Naive B cell (primary cell): ENCODE data around the gene TAS2R16. TPM values are rescaled to one million over a fixed set of nuclear protein-coding genes. Genes with fewer than 3 reads are reported as not detected.

Experiments used
- ATAC-seq, 2 donors: fragments of 150-1000 bp; cut with Tn5 transposase; 2 replicates each; pipeline ENCODE4 v1.10.0; 2021; ENCODE audit warnings: low read depth in 2 of 2, mild to moderate bottlenecking in 2 of 2, moderate library complexity in 2 of 2
- DNase-seq: peaks from one replicate; pipeline ENCODE4 v3.0.0; 2022
- H3K27ac Mint-ChIP-seq, 6 donors: one replicate each; pipeline ENCODE4 v1.8.0; 2020 to 2022; ENCODE audit warnings: mild to moderate bottlenecking in 6 of 6, mixed read lengths in 6 of 6, moderate library complexity in 5 of 6, inconsistent platforms in 2 of 6
- H3K27me3 Mint-ChIP-seq, 3 donors: one replicate each; pipeline ENCODE4 v1.8.0; 2021 to 2022; ENCODE audit warnings: mixed read lengths in 3 of 3, mild to moderate bottlenecking in 1 of 3
- H3K36me3 Mint-ChIP-seq, 2 donors: one replicate each; pipeline ENCODE4 v1.8.0; 2020 to 2022; ENCODE audit warnings: mixed read lengths in 2 of 2, inconsistent platforms in 1 of 2, mild to moderate bottlenecking in 1 of 2
- H3K4me1 Mint-ChIP-seq, 3 donors: one replicate each; pipeline ENCODE4 v1.8.0; 2020 to 2022; ENCODE audit warnings: mixed read lengths in 3 of 3, inconsistent platforms in 1 of 3, mild to moderate bottlenecking in 1 of 3, moderate library complexity in 1 of 3
- H3K4me3 Mint-ChIP-seq, 8 donors: one replicate each; pipeline ENCODE4 v1.8.0; 2020 to 2022; ENCODE audit warnings: mild to moderate bottlenecking in 8 of 8, mixed read lengths in 8 of 8, moderate library complexity in 8 of 8, inconsistent platforms in 2 of 8
- H3K9me3 Mint-ChIP-seq, 7 donors: one replicate each; pipeline ENCODE4 v1.8.0; 2020 to 2022; ENCODE audit warnings: mixed read lengths in 7 of 7, mild to moderate bottlenecking in 5 of 7, inconsistent platforms in 2 of 7, moderate library complexity in 1 of 7
- polyA plus RNA-seq, 6 donors: library from polyadenylated mRNA; unstranded; fragments of 300-500 nt; fragmentation: Illumina TruSeq; gene quantifications; one replicate each; pipeline ENCODE4 v1.2.3, GENCODE V29; 2021; ENCODE audit warnings: low read depth in 6 of 6

The TAS2R16 gene
- polyA plus RNA-seq, 6 donors from 2014 or later, result not detected

- DNase-seq (no peak), ATAC-seq (no peak)
- Mint-ChIP-seq H3K36me3 (no peaks in the 10 kb centered on the region), H3K4me3 (no peak overlapping the region), H3K27ac (no peak overlapping the region), H3K4me1 (no peaks in the 10 kb centered on the region), H3K9me3 (peaks cover 0 to 15% (median 3%) of the 10 kb centered on the region in 7 donors), H3K27me3 (no peaks in the 10 kb centered on the region)
Observed at GRCh38 chr7:123004931-123005330, 9.4 kb upstream of the TAS2R16 start.

DNA sequence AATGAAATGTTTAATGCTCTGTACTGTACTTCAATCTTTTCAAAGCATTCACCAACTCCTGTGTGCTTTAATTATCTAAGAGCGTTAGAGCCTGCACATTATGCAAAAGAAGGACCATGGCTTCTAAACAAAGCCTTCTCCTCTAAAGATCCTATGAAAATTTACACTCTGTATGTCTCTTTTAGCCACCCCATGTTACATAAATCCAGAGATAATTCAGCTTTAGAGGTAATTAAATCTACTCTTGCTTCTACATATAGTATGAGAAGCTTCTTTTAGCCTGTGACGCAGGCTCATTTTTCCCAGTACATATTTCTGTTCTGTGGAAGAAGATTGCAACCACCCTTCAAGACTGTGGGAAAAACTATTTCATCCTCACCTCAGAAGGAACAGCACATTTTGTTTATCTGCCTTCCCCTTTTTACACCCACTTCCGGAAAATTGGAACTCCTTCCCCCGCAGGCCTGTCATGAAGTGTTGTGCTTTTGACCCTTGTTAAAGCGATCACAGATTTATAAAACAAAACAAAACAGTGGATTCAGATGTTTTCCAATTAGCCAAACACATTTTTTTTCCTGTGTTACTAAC is 8.1 kb upstream of the TAS2R16 start:
- Mint-ChIP-seq H3K27ac (no peak overlapping the region), H3K27me3 (no peaks in the 10 kb centered on the region), H3K36me3 (no peaks in the 10 kb centered on the region), H3K4me1 (no peaks in the 10 kb centered on the region), H3K4me3 (no peak overlapping the region), H3K9me3 (peaks cover 0 to 6% (median 2%) of the 10 kb centered on the region in 7 donors)
- DNase-seq, result no peak
- no peak for ATAC-seq

DNA sequence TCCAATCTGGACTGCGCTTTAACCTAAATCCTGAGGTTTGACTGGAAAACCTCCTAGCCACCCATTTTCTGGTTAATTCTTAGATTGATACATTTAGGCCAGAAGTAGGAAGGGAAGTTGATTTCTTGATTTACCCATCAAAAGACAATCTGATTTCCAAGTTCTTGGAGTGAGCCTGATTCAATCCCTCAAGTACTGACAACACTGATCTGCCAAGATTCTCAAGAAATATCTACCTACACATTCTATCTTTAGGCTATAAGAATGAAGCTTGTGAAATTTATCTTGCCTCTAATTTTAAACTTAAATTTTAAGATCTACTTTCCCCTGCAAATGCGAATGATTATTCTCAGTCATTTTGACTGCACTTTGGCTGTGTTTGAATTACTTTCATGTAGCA is 5.9 kb downstream of the TAS2R16 start:
- H3K36me3 Mint-ChIP-seq, result no peaks in the 10 kb centered on the region
- no peak for ATAC-seq
- no peak overlapping the region for H3K4me3 Mint-ChIP-seq
- H3K27me3 Mint-ChIP-seq, result no peaks in the 10 kb centered on the region
- no peak for DNase-seq
- H3K27ac Mint-ChIP-seq, result no peak overlapping the region
- no peaks in the 10 kb centered on the region for H3K4me1 Mint-ChIP-seq
- H3K9me3 Mint-ChIP-seq, result peaks cover 0 to 10% (median 3%) of the 10 kb centered on the region in 7 donors

DNA sequence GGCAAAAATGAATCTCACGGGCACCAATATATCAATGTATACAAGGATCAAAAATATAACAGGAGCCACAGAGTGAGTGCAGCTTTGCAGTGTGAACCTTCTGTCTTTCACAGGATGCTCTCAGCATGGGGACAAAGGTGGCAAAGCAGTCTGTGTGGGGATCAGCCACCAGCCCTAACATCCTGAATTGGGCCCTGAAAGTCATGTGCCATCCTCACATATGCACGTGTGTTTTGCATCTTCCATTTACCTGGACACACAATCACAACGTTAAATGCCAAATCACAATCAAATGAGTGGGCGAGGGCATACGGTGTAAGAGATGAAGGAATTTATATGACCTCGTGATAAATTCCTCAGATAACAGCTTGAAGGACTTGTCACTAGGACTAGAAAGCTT is 6.5 kb downstream of the TAS2R16 start:
- H3K4me3 Mint-ChIP-seq, result no peak overlapping the region
- H3K27ac Mint-ChIP-seq, result no peak overlapping the region
- no peaks in the 10 kb centered on the region for H3K27me3 Mint-ChIP-seq

GRCh38 chr7:122988333-122988732 is 7.2 kb downstream of the TAS2R16 start:
- Mint-ChIP-seq H3K4me1 (no peaks in the 10 kb centered on the region), H3K36me3 (no peaks in the 10 kb centered on the region), H3K27ac (no peak overlapping the region), H3K27me3 (no peaks in the 10 kb centered on the region), H3K9me3 (peaks cover 0 to 7% (median 1%) of the 10 kb centered on the region in 7 donors), H3K4me3 (no peak overlapping the region)
- no peak for ATAC-seq
- no peak for DNase-seq

More for the DNA sequence above, 6.5 kb downstream of the TAS2R16 start:
- Mint-ChIP-seq H3K4me1 (no peaks in the 10 kb centered on the region), H3K9me3 (peaks cover 0 to 7% (median 2%) of the 10 kb centered on the region in 7 donors), H3K36me3 (no peaks in the 10 kb centered on the region)
- ATAC-seq (no peak), DNase-seq (no peak)

- peaks cover 0 to 7% (median 0%) of the 10 kb centered on the region in 7 donors for H3K9me3 Mint-ChIP-seq
- H3K27ac Mint-ChIP-seq, result no peak overlapping the region
- DNase-seq (no peak), ATAC-seq (no peak)
- no peaks in the 10 kb centered on the region for H3K36me3 Mint-ChIP-seq
- H3K27me3 Mint-ChIP-seq, result no peaks in the 10 kb centered on the region
- no peak overlapping the region for H3K4me3 Mint-ChIP-seq
- H3K4me1 Mint-ChIP-seq, result no peaks in the 10 kb centered on the region
Observed at GRCh38 chr7:122987463-122987862, 8.0 kb downstream of the TAS2R16 start.

GRCh38 chr7:122984021-122984420 is 11.5 kb downstream of the TAS2R16 start:
- Mint-ChIP-seq H3K4me1 (no peaks in the 10 kb centered on the region), H3K27ac (no peak overlapping the region), H3K27me3 (no peaks in the 10 kb centered on the region), H3K9me3 (peaks cover 0 to 7% (median 2%) of the 10 kb centered on the region in 7 donors), H3K4me3 (no peak overlapping the region), H3K36me3 (no peaks in the 10 kb centered on the region)
- no peak for DNase-seq
- ATAC-seq, result no peak

GRCh38 chr7:122983261-122983660 is 12.2 kb downstream of the TAS2R16 start:
- no peaks in the 10 kb centered on the region for H3K4me1 Mint-ChIP-seq
- H3K27me3 Mint-ChIP-seq, result no peaks in the 10 kb centered on the region
- DNase-seq (no peak), ATAC-seq (no peak)
- no peak overlapping the region for H3K27ac Mint-ChIP-seq
- peaks cover 0 to 7% (median 3%) of the 10 kb centered on the region in 7 donors for H3K9me3 Mint-ChIP-seq
- H3K36me3 Mint-ChIP-seq, result no peaks in the 10 kb centered on the region
- no peak overlapping the region for H3K4me3 Mint-ChIP-seq

GRCh38 chr7:122975341-122975740 is 20.2 kb downstream of the TAS2R16 start:
- Mint-ChIP-seq H3K27ac (peak overlapping the region in 1 of 6 donors; percentile 18), H3K4me3 (no peak overlapping the region)

GRCh38 chr7:122974229-122974628 is 21.3 kb downstream of the TAS2R16 start:
- Mint-ChIP-seq H3K27ac (no peak overlapping the region), H3K4me1 (no peaks in the 10 kb centered on the region), H3K4me3 (no peak overlapping the region), H3K9me3 (peaks cover 0 to 10% (median 3%) of the 10 kb centered on the region in 7 donors), H3K27me3 (peaks cover 0 to 4% (median 0%) of the 10 kb centered on the region in 3 donors), H3K36me3 (no peaks in the 10 kb centered on the region)
- DNase-seq (no peak), ATAC-seq (no peak)

More at GRCh38 chr7:122975341-122975740, 20.2 kb downstream of the TAS2R16 start:
- H3K4me1 Mint-ChIP-seq, result no peaks in the 10 kb centered on the region
- H3K27me3 Mint-ChIP-seq, result peaks cover 0 to 4% (median 0%) of the 10 kb centered on the region in 3 donors
- no peak for DNase-seq
- H3K36me3 Mint-ChIP-seq, result no peaks in the 10 kb centered on the region
- H3K9me3 Mint-ChIP-seq, result peaks cover 0 to 10% (median 3%) of the 10 kb centered on the region in 7 donors
- ATAC-seq, result no peak

DNA sequence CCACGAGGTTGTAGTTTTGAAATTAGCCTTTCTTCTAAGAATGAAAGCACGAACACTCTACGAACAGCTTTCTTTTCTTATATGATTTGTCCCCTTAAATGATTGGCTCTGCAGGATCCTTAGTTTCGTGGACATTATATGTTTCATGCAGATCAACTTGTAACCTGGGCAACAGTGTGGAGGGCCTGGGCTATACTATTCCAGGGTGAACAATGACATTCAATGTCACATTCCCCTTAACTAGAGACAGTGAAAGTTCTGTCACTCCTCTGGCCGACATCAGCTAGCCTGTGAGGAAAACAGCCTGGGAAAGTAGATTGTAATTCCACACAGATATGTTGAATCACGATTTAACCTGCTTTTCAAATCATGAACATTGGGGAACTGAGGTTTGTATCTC is 23.4 kb downstream of the TAS2R16 start:
- Mint-ChIP-seq H3K27me3 (peaks cover 0 to 4% (median 0%) of the 10 kb centered on the region in 3 donors), H3K4me1 (no peaks in the 10 kb centered on the region), H3K9me3 (peaks cover 0 to 8% (median 0%) of the 10 kb centered on the region in 7 donors), H3K36me3 (no peaks in the 10 kb centered on the region), H3K4me3 (no peak overlapping the region), H3K27ac (no peak overlapping the region)
- no peak for DNase-seq
- no peak for ATAC-seq

GRCh38 chr7:122970740-122971725 is 24.5 kb downstream of the TAS2R16 start:
- H3K27me3 Mint-ChIP-seq, result peaks cover 0 to 4% (median 0%) of the 10 kb centered on the region in 3 donors
- no peak overlapping the region for H3K27ac Mint-ChIP-seq
- no peak overlapping the region for H3K4me3 Mint-ChIP-seq
- ATAC-seq, result no peak
- no peaks in the 10 kb centered on the region for H3K36me3 Mint-ChIP-seq
- H3K9me3 Mint-ChIP-seq, result peaks cover 0 to 8% (median 0%) of the 10 kb centered on the region in 7 donors
- no peaks in the 10 kb centered on the region for H3K4me1 Mint-ChIP-seq
- DNase-seq, result no peak

DNA sequence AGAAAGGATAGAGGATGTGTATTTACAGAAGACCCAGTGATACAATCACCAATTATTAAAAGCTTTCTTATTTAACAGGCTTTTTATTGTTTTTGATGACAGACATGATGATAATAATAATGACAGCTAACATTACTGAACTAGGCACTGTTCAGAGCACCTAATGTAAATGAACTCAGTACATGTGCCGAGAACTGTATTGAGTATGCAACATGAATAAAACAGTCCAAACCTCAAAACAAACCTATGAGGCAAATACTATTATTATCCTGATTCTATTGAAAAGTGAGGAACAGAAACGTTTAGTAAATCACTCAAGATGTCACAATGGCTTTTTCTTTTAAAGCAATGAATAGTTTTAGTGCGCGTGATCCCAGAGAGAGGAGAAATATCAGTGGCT is 27.1 kb downstream of the TAS2R16 start:
- H3K27me3 Mint-ChIP-seq, result peaks cover 0 to 4% (median 0%) of the 10 kb centered on the region in 3 donors
- ATAC-seq (no peak), DNase-seq (no peak)
- H3K9me3 Mint-ChIP-seq, result peaks cover 0 to 5% (median 0%) of the 10 kb centered on the region in 7 donors
- H3K4me3 Mint-ChIP-seq, result no peak overlapping the region
- no peaks in the 10 kb centered on the region for H3K36me3 Mint-ChIP-seq
- no peaks in the 10 kb centered on the region for H3K4me1 Mint-ChIP-seq
- H3K27ac Mint-ChIP-seq, result no peak overlapping the region

DNA sequence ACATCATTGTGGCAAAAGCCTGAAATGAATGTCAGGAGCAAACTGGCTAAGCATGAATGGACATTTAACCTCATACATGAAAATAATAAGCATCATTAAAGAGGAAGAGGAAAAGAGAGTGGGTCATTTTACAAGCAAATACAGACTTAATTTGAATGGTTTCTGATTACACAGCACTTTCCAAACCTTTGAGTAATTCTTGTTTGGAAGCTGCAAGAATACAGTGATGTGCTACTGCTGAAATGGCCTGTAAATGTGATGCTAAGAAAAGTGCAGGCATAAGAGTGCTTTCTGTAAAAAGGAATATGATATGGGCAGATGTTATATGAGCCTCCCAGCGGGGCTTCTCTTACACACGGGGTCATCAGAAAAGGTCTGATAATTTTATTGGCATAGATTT is 30.2 kb downstream of the TAS2R16 start:
- H3K4me3 Mint-ChIP-seq, result no peak overlapping the region
- DNase-seq (no peak), ATAC-seq (no peak)
- no peaks in the 10 kb centered on the region for H3K4me1 Mint-ChIP-seq
- H3K9me3 Mint-ChIP-seq, result peaks cover 0 to 7% (median 5%) of the 10 kb centered on the region in 7 donors
- no peaks in the 10 kb centered on the region for H3K36me3 Mint-ChIP-seq
- no peak overlapping the region for H3K27ac Mint-ChIP-seq
- H3K27me3 Mint-ChIP-seq, result no peaks in the 10 kb centered on the region
